Muscle of leg (tissue), 11 donors: Measurements from ENCODE around the gene RNU5B-1. TPM values are rescaled to one million over a fixed set of nuclear protein-coding genes. Genes with fewer than 3 reads are reported as not detected.

Experiments
- DNase-seq: peaks from one replicate; pipeline ENCODE4 v3.0.0; 2013
- H3K27ac ChIP-seq: one replicate; pipeline ENCODE4 v1.5.1; 2013; ENCODE audit warnings: mild to moderate bottlenecking, low read length, control low read depth
- H3K27me3 ChIP-seq: one replicate; pipeline ENCODE4 v1.6.1; 2013; ENCODE audit warnings: low read length; ENCODE audit not compliant: control insufficient read depth, insufficient read depth
- H3K36me3 ChIP-seq: one replicate; pipeline ENCODE4 v1.6.1; 2013; ENCODE audit warnings: low read length; ENCODE audit not compliant: control insufficient read depth, insufficient read depth
- H3K4me1 ChIP-seq: one replicate; pipeline ENCODE4 v1.6.1; 2013; ENCODE audit warnings: low read length; ENCODE audit not compliant: control insufficient read depth, insufficient read depth
- H3K4me3 ChIP-seq: one replicate; pipeline ENCODE4 v1.5.1; 2013; ENCODE audit warnings: low read length, control low read depth
- H3K9me3 ChIP-seq: replicated peaks from 2 replicates; pipeline ENCODE4 v1.6.1; 2013; ENCODE audit warnings: low read depth, low read length; ENCODE audit not compliant: control insufficient read depth
- WGBS: methylation state at CpG from one replicate; pipeline ENCODE4 v1.1.5; 2013; ENCODE audit warnings: missing lambda C conversion rate; ENCODE audit not compliant: insufficient coverage; 5-methylcytosine and 5-hydroxymethylcytosine counted together
- polyA plus RNA-seq, 8 donors: library from polyadenylated mRNA; unstranded; fragments of 120-200 nt; gene quantifications; one replicate each; pipeline versions ENCODE4 v1.2.1 to v1.2.3, GENCODE V29; 2013; ENCODE audit warnings: inconsistent platforms in 1 of 8, low replicate concordance in 1 of 8; ENCODE audit not compliant: insufficient read length in 8 of 8, insufficient read depth in 1 of 8
- total RNA-seq: library from RNA; stranded (reverse); fragments of 120-200 nt; gene quantifications from one replicate; pipeline ENCODE4 v1.2.4, GENCODE V29; 2013

RNU5B-1 gene
- total and polyA plus RNA-seq, 9 donors, result 283 TPM; not detected in 8

- Histone ChIP-seq H3K4me1 (peaks cover 13% of the 10 kb centered on the region), H3K36me3 (peaks cover 13% of the 10 kb centered on the region), H3K4me3 (no peak overlapping the region), H3K27ac (no peak overlapping the region), H3K27me3 (no peaks in the 10 kb centered on the region), H3K9me3 (no peaks in the 10 kb centered on the region)
- no peak for DNase-seq
- 63% methylated on average over 4 of the region's 5 CpGs for WGBS
Observed at GRCh38 chr15:65333856-65334255, 29.4 kb downstream of the RNU5B-1 start.

- Histone ChIP-seq H3K4me3 (no peak overlapping the region), H3K9me3 (no peaks in the 10 kb centered on the region), H3K36me3 (peaks cover 4% of the 10 kb centered on the region), H3K4me1 (peaks cover 15% of the 10 kb centered on the region), H3K27me3 (no peaks in the 10 kb centered on the region), H3K27ac (no peak overlapping the region)
- DNase-seq, result no peak
- WGBS, result 64% methylated on average over 15 of the region's 20 CpGs
Observed at GRCh38 chr15:65334586-65335231, 30.2 kb downstream of the RNU5B-1 start.

GRCh38 chr15:65335278-65336055 lies 31.0 kb downstream of the RNU5B-1 start:
- WGBS, result 84% methylated on average over 9 of the region's 19 CpGs
- DNase-seq, result no peak

GRCh38 chr15:65336493-65337435 lies 32.3 kb downstream of the RNU5B-1 start:
- peaks cover 3% of the 10 kb centered on the region for H3K36me3 ChIP-seq
- no peaks in the 10 kb centered on the region for H3K27me3 ChIP-seq
- H3K4me3 ChIP-seq, result no peak overlapping the region
- H3K4me1 ChIP-seq, result peaks cover 14% of the 10 kb centered on the region
- no peak overlapping the region for H3K27ac ChIP-seq
- DNase-seq, result no peak
- H3K9me3 ChIP-seq, result no peaks in the 10 kb centered on the region
- 25% methylated on average over 10 of the region's 21 CpGs for WGBS

More at GRCh38 chr15:65335278-65336055, 31.0 kb downstream of the RNU5B-1 start:
- peaks cover 15% of the 10 kb centered on the region for H3K4me1 ChIP-seq
- H3K36me3 ChIP-seq, result peaks cover 3% of the 10 kb centered on the region
- no peak overlapping the region for H3K27ac ChIP-seq
- no peaks in the 10 kb centered on the region for H3K27me3 ChIP-seq
- H3K4me3 ChIP-seq, result no peak overlapping the region
- no peaks in the 10 kb centered on the region for H3K9me3 ChIP-seq

- no peaks in the 10 kb centered on the region for H3K27me3 ChIP-seq
- peaks cover 14% of the 10 kb centered on the region for H3K4me1 ChIP-seq
- 26% methylated on average over 3 of the region's 6 CpGs for WGBS
- DNase-seq, result no peak
- H3K4me3 ChIP-seq, result no peak overlapping the region
- H3K9me3 ChIP-seq, result no peaks in the 10 kb centered on the region
- H3K27ac ChIP-seq, result no peak overlapping the region
- peaks cover 3% of the 10 kb centered on the region for H3K36me3 ChIP-seq
Observed at GRCh38 chr15:65337436-65338070, 33.1 kb downstream of the RNU5B-1 start.

- 30% methylated on average over 2 of the region's 3 CpGs for WGBS
- Histone ChIP-seq H3K27me3 (no peaks in the 10 kb centered on the region), H3K27ac (no peak overlapping the region), H3K9me3 (no peaks in the 10 kb centered on the region), H3K36me3 (no peaks in the 10 kb centered on the region), H3K4me1 (peaks cover 14% of the 10 kb centered on the region), H3K4me3 (no peak overlapping the region)
- no peak for DNase-seq
Observed at GRCh38 chr15:65338366-65338765, 33.9 kb downstream of the RNU5B-1 start.

- no peaks in the 10 kb centered on the region for H3K36me3 ChIP-seq
- H3K27me3 ChIP-seq, result no peaks in the 10 kb centered on the region
- WGBS, result 88% methylated on average over 6 of the region's 8 CpGs
- no peak for DNase-seq
- no peak overlapping the region for H3K27ac ChIP-seq
- peaks cover 14% of the 10 kb centered on the region for H3K4me1 ChIP-seq
- H3K9me3 ChIP-seq, result no peaks in the 10 kb centered on the region
- H3K4me3 ChIP-seq, result no peak overlapping the region
Observed at GRCh38 chr15:65338823-65339222, 34.3 kb downstream of the RNU5B-1 start.

GRCh38 chr15:65339416-65339815 lies 34.9 kb downstream of the RNU5B-1 start:
- Histone ChIP-seq H3K9me3 (no peaks in the 10 kb centered on the region), H3K27me3 (no peaks in the 10 kb centered on the region), H3K4me3 (no peak overlapping the region), H3K27ac (no peak overlapping the region), H3K4me1 (peaks cover 14% of the 10 kb centered on the region), H3K36me3 (no peaks in the 10 kb centered on the region)
- 74% methylated on average over 4 of the region's 6 CpGs for WGBS
- no peak for DNase-seq

GRCh38 chr15:65339920-65340319 lies 35.4 kb downstream of the RNU5B-1 start:
- no peaks in the 10 kb centered on the region for H3K27me3 ChIP-seq
- peaks cover 14% of the 10 kb centered on the region for H3K4me1 ChIP-seq
- WGBS, result 21% methylated on average over 3 of the region's 7 CpGs
- H3K4me3 ChIP-seq, result no peak overlapping the region
- H3K9me3 ChIP-seq, result no peaks in the 10 kb centered on the region
- no peak overlapping the region for H3K27ac ChIP-seq
- peak; percentile 17 for DNase-seq
- H3K36me3 ChIP-seq, result no peaks in the 10 kb centered on the region
